Mesendoderm (in vitro differentiated cells): ENCODE measurements around the gene CHST11.

ENCODE experiments used
- DNase-seq: peaks from one replicate; pipeline ENCODE4 v3.0.0; 2013
- H2AK5ac ChIP-seq: 2 replicates; pipeline ENCODE4 v1.6.1; 2013; ENCODE audit warnings: low read length, inconsistent platforms
- H2BK120ac ChIP-seq: 2 replicates; pipeline ENCODE4 v1.6.1; 2013; ENCODE audit warnings: low read depth, mild to moderate bottlenecking, low read length, moderate library complexity, mixed read lengths
- H2BK15ac ChIP-seq: replicated peaks from 2 replicates; pipeline ENCODE4 v1.6.1; 2013; ENCODE audit warnings: low read depth, mild to moderate bottlenecking, moderate library complexity
- H2BK5ac ChIP-seq: 2 replicates; pipeline ENCODE4 v1.6.1; 2013; ENCODE audit warnings: low read length, inconsistent platforms
- H3K18ac ChIP-seq: 2 replicates; pipeline ENCODE4 v1.6.1; 2013; ENCODE audit warnings: mild to moderate bottlenecking, low read length, mixed read lengths
- H3K23ac ChIP-seq: one replicate; pipeline ENCODE4 v1.6.1; 2013; ENCODE audit warnings: low read length
- H3K27ac ChIP-seq: 2 replicates; pipeline ENCODE4 v1.5.1; 2013; ENCODE audit warnings: low read depth, mild to moderate bottlenecking, inconsistent platforms, low read length, moderate library complexity
- H3K27me3 ChIP-seq: 2 replicates; pipeline ENCODE4 v1.6.1; 2013; ENCODE audit warnings: low read length, control low read depth, mild to moderate bottlenecking, inconsistent platforms; ENCODE audit not compliant: insufficient read depth, poor library complexity
- H3K36me3 ChIP-seq: 2 replicates; pipeline ENCODE4 v1.6.1; 2013; ENCODE audit warnings: low read length, inconsistent platforms; ENCODE audit not compliant: control insufficient read depth, insufficient read depth
- H3K4ac ChIP-seq: one replicate; pipeline ENCODE4 v1.6.1; 2013; ENCODE audit warnings: low read depth, mild to moderate bottlenecking, low read length, moderate library complexity
- H3K4me1 ChIP-seq: 2 replicates; pipeline ENCODE4 v1.6.1; 2013; ENCODE audit warnings: low read depth, low read length, inconsistent platforms; ENCODE audit not compliant: control insufficient read depth
- H3K4me2 ChIP-seq: 2 replicates; pipeline ENCODE4 v1.6.1; 2013; ENCODE audit warnings: low read length
- H3K4me3 ChIP-seq: 2 replicates; pipeline ENCODE4 v1.5.1; 2013; ENCODE audit warnings: mild to moderate bottlenecking, low read length
- H3K56ac ChIP-seq: one replicate; pipeline ENCODE4 v1.6.1; 2013; ENCODE audit warnings: low read length
- H3K79me1 ChIP-seq: 2 replicates; pipeline ENCODE4 v1.6.1; 2013; ENCODE audit warnings: low read length, inconsistent platforms
- H3K79me2 ChIP-seq: 2 replicates; pipeline ENCODE4 v1.6.1; 2013; ENCODE audit warnings: mild to moderate bottlenecking, low read length; ENCODE audit not compliant: control insufficient read depth, insufficient read depth
- H3K9ac ChIP-seq: 2 replicates; pipeline ENCODE4 v1.6.1; 2013; ENCODE audit warnings: low read length, inconsistent platforms
- H4K5ac ChIP-seq: one replicate; pipeline ENCODE4 v1.6.1; 2013; ENCODE audit warnings: low read length
- H4K8ac ChIP-seq: one replicate; pipeline ENCODE4 v1.6.1; 2013; ENCODE audit warnings: low read depth, mild to moderate bottlenecking, control low read depth, low read length, moderate library complexity
- WGBS: extraction: QIAGEN DNeasy Blood & Tissue Kit; methylation state at CpG from one replicate; pipeline ENCODE4 v1.1.7; 2013; ENCODE audit warnings: low lambda C conversion rate, missing lambda C conversion rate; ENCODE audit not compliant: insufficient coverage; ENCODE audit errors: extremely low coverage; 5-methylcytosine and 5-hydroxymethylcytosine counted together

Gene CHST11

DNA sequence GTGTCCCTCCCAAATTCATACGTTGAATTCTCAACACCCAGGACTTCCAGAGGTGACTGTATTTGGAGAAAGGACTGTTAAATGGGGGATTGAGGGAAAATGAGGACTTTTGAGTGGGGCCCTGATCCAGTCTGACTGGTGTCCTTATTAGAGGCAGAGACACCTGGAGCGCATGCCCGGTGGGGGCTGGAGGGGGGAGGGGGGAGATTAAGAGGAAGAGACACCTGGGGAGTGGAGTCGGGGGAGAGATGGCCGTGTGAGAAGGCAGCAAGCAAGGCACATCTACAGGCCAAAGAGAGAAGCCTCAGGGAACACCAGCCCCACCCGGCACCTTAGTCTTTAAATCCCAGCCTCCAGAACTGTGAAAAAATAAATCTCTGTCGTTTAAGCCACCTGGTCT lies 291.6 kb downstream of the CHST11 start:
- Histone ChIP-seq H2BK15ac (no peak overlapping the region), H3K4ac (no peak overlapping the region), H3K9ac (no peak overlapping the region), H3K79me2 (no peaks in the 10 kb centered on the region), H2AK5ac (no peak overlapping the region), H3K36me3 (no peaks in the 10 kb centered on the region), H3K56ac (no peak overlapping the region), H3K79me1 (no peaks in the 10 kb centered on the region), H2BK5ac (no peak overlapping the region), H3K4me3 (no peak overlapping the region), H3K23ac (no peak overlapping the region), H3K4me2 (no peak overlapping the region), H3K27me3 (no peaks in the 10 kb centered on the region), H4K8ac (no peak overlapping the region), H4K5ac (no peak overlapping the region), H3K18ac (no peak overlapping the region), H3K4me1 (peaks cover 2% of the 10 kb centered on the region), H2BK120ac (no peak overlapping the region), H3K27ac (no peak overlapping the region)
- WGBS, result no CpG with 5 or more reads among the region's 7 CpGs
- DNase-seq, result no peak

DNA sequence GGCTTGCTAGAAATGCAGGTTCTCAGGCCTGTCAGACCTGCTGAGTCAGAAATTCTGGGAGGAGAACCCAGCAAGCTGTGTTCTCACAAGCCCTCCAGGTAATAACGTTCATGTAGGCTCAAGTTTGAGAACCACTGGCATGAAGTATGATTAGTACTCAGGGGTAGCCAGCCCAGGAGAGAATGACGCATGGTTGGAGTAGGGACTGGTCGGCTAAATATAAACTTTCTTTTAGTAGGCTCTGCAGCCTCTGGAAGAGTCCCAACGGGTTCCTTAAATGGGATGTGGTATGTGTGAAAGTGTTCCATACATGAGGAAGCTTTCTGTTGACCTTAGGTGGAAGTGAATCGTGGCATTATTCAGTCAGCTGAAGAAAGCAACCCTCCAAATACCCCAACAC lies 292.0 kb downstream of the CHST11 start:
- Histone ChIP-seq H3K4ac (no peak overlapping the region), H3K4me2 (no peak overlapping the region), H2BK120ac (no peak overlapping the region), H3K9ac (no peak overlapping the region), H3K23ac (no peak overlapping the region), H3K4me1 (peaks cover 2% of the 10 kb centered on the region), H2AK5ac (no peak overlapping the region), H3K18ac (no peak overlapping the region), H2BK15ac (no peak overlapping the region), H4K8ac (no peak overlapping the region), H3K56ac (no peak overlapping the region), H3K4me3 (no peak overlapping the region), H3K27me3 (no peaks in the 10 kb centered on the region), H2BK5ac (no peak overlapping the region), H3K79me1 (no peaks in the 10 kb centered on the region), H3K79me2 (no peaks in the 10 kb centered on the region), H3K27ac (no peak overlapping the region), H3K36me3 (no peaks in the 10 kb centered on the region), H4K5ac (no peak overlapping the region)
- no CpG with 5 or more reads among the region's 5 CpGs for WGBS
- DNase-seq, result no peak

DNA sequence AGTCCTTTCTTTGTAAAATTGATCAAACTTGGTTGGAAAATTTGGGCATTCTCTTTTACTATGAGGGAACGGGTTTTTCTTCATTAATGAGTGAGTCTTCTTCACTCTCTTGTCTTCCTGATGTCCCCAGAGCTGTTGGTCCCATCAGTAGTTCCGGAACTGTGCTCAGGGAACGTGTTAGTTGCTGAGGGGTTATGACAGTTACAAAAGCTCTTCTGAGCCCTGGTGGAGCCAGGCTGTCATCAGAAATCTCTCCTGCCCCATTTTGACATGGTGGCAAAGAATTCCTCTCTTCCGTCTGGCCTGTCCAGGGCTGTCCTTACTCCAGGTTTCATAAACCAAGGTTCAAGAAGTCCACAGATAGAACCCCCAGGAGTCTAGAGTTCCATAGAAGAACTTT lies 292.8 kb downstream of the CHST11 start:
- H3K9ac ChIP-seq, result no peak overlapping the region
- no peak overlapping the region for H2BK120ac ChIP-seq
- no peaks in the 10 kb centered on the region for H3K36me3 ChIP-seq
- H3K4me1 ChIP-seq, result peaks cover 2% of the 10 kb centered on the region
- no CpG with 5 or more reads among the region's 4 CpGs for WGBS
- no peak overlapping the region for H4K8ac ChIP-seq
- no peaks in the 10 kb centered on the region for H3K27me3 ChIP-seq
- H3K4me2 ChIP-seq, result no peak overlapping the region
- H3K4me3 ChIP-seq, result no peak overlapping the region
- H2BK5ac ChIP-seq, result no peak overlapping the region
- H3K79me2 ChIP-seq, result no peaks in the 10 kb centered on the region
- H3K18ac ChIP-seq, result no peak overlapping the region
- no peak for DNase-seq
- H3K23ac ChIP-seq, result no peak overlapping the region
- no peak overlapping the region for H4K5ac ChIP-seq
- H2AK5ac ChIP-seq, result no peak overlapping the region
- H3K79me1 ChIP-seq, result no peaks in the 10 kb centered on the region
- H3K4ac ChIP-seq, result no peak overlapping the region
- H3K27ac ChIP-seq, result no peak overlapping the region
- H2BK15ac ChIP-seq, result no peak overlapping the region
- H3K56ac ChIP-seq, result no peak overlapping the region

DNA sequence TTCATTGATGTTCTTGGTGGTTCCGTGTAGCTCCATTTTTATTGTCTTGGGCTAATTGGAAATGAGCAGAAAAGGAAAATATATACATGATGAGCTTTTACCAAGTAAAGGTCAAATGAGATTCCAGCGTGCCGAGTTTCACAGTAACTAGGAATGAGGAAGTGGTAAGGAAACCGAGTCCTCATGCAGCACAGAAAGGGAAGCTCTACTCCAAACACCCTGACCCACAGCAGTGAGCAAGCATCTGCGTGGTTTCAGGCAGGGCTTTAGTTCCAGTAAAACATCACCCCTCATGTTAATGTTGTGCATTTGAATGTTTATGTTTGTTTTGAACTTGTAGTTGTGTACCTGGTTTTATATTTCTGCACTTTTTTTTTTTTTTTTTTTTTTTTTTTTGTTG lies 293.3 kb downstream of the CHST11 start:
- H2BK15ac ChIP-seq, result no peak overlapping the region
- H3K23ac ChIP-seq, result no peak overlapping the region
- no peak overlapping the region for H3K18ac ChIP-seq
- no peak overlapping the region for H4K5ac ChIP-seq
- no peaks in the 10 kb centered on the region for H3K79me2 ChIP-seq
- WGBS, result no CpG with 5 or more reads among the region's 5 CpGs
- H4K8ac ChIP-seq, result no peak overlapping the region
- no peak overlapping the region for H3K27ac ChIP-seq
- no peaks in the 10 kb centered on the region for H3K27me3 ChIP-seq
- H3K4me3 ChIP-seq, result no peak overlapping the region
- DNase-seq, result no peak
- H3K36me3 ChIP-seq, result no peaks in the 10 kb centered on the region
- H3K56ac ChIP-seq, result no peak overlapping the region
- H3K79me1 ChIP-seq, result no peaks in the 10 kb centered on the region
- peaks cover 2% of the 10 kb centered on the region for H3K4me1 ChIP-seq
- no peak overlapping the region for H3K4me2 ChIP-seq
- no peak overlapping the region for H2BK120ac ChIP-seq
- H3K9ac ChIP-seq, result no peak overlapping the region
- no peak overlapping the region for H2AK5ac ChIP-seq
- H3K4ac ChIP-seq, result no peak overlapping the region
- no peak overlapping the region for H2BK5ac ChIP-seq

DNA sequence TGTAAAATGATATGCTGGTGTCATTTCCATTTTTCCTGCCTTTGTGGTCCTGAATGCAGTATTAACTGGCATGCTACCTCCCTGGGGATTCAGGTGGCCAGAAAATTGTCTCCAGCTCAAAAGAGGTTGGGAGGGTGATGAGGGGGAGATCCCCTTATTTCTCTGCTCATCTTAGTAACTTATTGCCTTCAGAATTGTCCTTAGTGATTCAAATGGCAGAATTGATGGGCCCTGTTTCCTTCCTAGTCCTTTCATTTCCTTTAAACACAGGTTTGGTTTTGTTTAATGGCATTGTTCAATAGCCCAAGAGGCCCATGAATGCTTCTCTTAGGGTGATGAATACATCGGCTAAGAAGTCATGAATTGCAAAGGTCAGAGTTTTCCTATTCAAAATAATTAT lies 294.4 kb downstream of the CHST11 start:
- Histone ChIP-seq H2AK5ac (no peak overlapping the region), H3K79me2 (no peaks in the 10 kb centered on the region), H3K27me3 (no peaks in the 10 kb centered on the region), H3K4me2 (no peak overlapping the region), H4K8ac (no peak overlapping the region), H3K79me1 (no peaks in the 10 kb centered on the region), H3K4ac (no peak overlapping the region), H3K9ac (no peak overlapping the region), H3K18ac (no peak overlapping the region), H3K4me3 (no peak overlapping the region), H4K5ac (no peak overlapping the region), H3K56ac (no peak overlapping the region), H2BK15ac (no peak overlapping the region), H2BK120ac (no peak overlapping the region), H2BK5ac (no peak overlapping the region), H3K4me1 (peaks cover 2% of the 10 kb centered on the region), H3K23ac (no peak overlapping the region), H3K36me3 (no peaks in the 10 kb centered on the region), H3K27ac (no peak overlapping the region)
- WGBS, result no CpG with 5 or more reads among the region's 1 CpG
- DNase-seq, result no peak

DNA sequence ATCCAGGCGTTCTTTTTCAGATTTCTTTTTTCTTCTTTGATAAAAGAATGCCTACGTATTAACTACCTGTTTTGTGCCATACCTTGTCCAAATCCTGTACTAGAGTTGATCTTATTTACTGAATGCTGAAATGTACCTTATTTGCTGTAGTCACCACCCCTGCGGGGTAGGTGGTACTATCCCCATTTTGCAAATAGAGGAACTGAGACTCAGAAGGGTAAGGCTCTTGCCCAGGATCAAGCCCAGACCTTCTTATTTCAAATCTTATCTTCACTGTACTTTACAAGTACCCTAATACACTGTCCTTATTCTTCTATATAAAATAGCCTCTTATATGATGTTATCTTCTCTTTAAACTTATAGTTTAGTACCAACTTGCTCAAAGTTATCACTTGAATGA lies 294.8 kb downstream of the CHST11 start:
- Histone ChIP-seq H3K4me1 (peaks cover 2% of the 10 kb centered on the region), H3K56ac (no peak overlapping the region), H2BK5ac (no peak overlapping the region), H4K8ac (no peak overlapping the region), H3K4me3 (no peak overlapping the region), H3K27me3 (no peaks in the 10 kb centered on the region), H2BK120ac (no peak overlapping the region), H3K79me1 (no peaks in the 10 kb centered on the region), H3K79me2 (no peaks in the 10 kb centered on the region), H3K18ac (no peak overlapping the region), H4K5ac (no peak overlapping the region), H3K27ac (no peak overlapping the region), H3K4ac (no peak overlapping the region), H3K23ac (no peak overlapping the region), H3K36me3 (no peaks in the 10 kb centered on the region), H3K4me2 (no peak overlapping the region), H2BK15ac (no peak overlapping the region), H2AK5ac (no peak overlapping the region), H3K9ac (no peak overlapping the region)
- no peak for DNase-seq
- no CpG with 5 or more reads among the region's 3 CpGs for WGBS
